ENCODE measurements around the gene MS4A8.

GRCh38 chr11:60724420-60724819 is 25.0 kb downstream of the MS4A8 start, which contains the start of gene MS4A18:
- no peak for TF ChIP-seq CTCF (IDR thresholded peaks at IDR 0.05)
- no peak for TF ChIP-seq POLR2AphosphoS5 (IDR thresholded peaks at IDR 0.05)
